HepG2 (cell line): ENCODE measurements around the gene SSU72. TPM values are rescaled to one million over a fixed set of nuclear protein-coding genes. Genes with fewer than 3 reads are reported as not detected.
A peak's percentile ranks its signal among the peaks of the same experiment; 100 is the strongest.

Experiments
- ATAC-seq: fragments of 200-7000 bp; cut with Tn5 transposase; 3 replicates; pipeline ENCODE4 v1.9.1; 2020; ENCODE audit warnings: mild to moderate bottlenecking, moderate library complexity
- BruUV-seq: library from RNA; stranded (reverse); fragments of 400-500 nt; replicated peaks from 2 replicates; lab custom pipeline; 2021; lab: Mats Ljungman, UMichigan
- CTCF ChIA-PET: fragments of 300-600 bp; formaldehyde crosslinking; extraction: SDS; loops from one replicate; lab custom pipeline; 2021; ENCODE audit warnings: low total read pairs, inconsistent platforms, low intra/inter-chr PET ratio; lab: Yijun Ruan, JAX
- POLR2A ChIA-PET: fragments of 350-600 bp; sonication (Branson Sonifier 250); formaldehyde crosslinking; loops from one replicate; lab custom pipeline; 2020; ENCODE audit warnings: antibody characterized with exemption, inconsistent platforms; lab: Yijun Ruan, JAX
- DNase-seq: peaks from one replicate; pipeline ENCODE4 v3.0.0-alpha.2; 2015; ENCODE audit warnings: low spot score
- FAIRE-seq: peaks from 3 replicates; lab custom pipeline; 2011; peaks lifted over from hg19 to GRCh38; lab: Jason Lieb, UNC
- H2AFZ ChIP-seq: one replicate; pipeline ENCODE4 v1.6.1; 2011; ENCODE audit warnings: low read length, inconsistent platforms
- H3K27ac ChIP-seq: fragments of 300-600 bp; 3 replicates; pipeline ENCODE4 v1.8.0; 2011; ENCODE audit warnings: mixed run types, mild to moderate bottlenecking, mixed read lengths, low read length, inconsistent platforms; ENCODE audit not compliant: insufficient read depth; ENCODE audit errors: extremely low read length
- H3K27me3 ChIP-seq, 2 experiments: fragments of 200-600 bp in 1 of 2; 2 replicates in 1 of 2; 3 replicates in 1 of 2; pipeline versions ENCODE4 v1.6.0 to v1.8.0; 2011; ENCODE audit warnings: low read length in 2 of 2, mild to moderate bottlenecking in 2 of 2, moderate library complexity in 2 of 2, inconsistent platforms in 1 of 2; ENCODE audit not compliant: insufficient read depth in 2 of 2, control insufficient read depth in 1 of 2
- H3K36me3 ChIP-seq, 2 experiments: fragments of 200-600 bp in 1 of 2; replicated peaks in 1 of 2; 2 replicates in 1 of 2; 3 replicates in 1 of 2; pipeline versions ENCODE4 v1.5.1 to v1.8.0; 2011; ENCODE audit warnings: low read length in 2 of 2, inconsistent platforms in 1 of 2; ENCODE audit not compliant: insufficient read depth in 2 of 2, control insufficient read depth in 1 of 2
- H3K4me1 ChIP-seq: 2 replicates; pipeline ENCODE4 v1.5.1; 2012; ENCODE audit warnings: low read length, inconsistent platforms; ENCODE audit not compliant: insufficient read depth
- H3K4me2 ChIP-seq: 2 replicates; pipeline ENCODE4 v1.6.0; 2011; ENCODE audit warnings: low read depth, low read length, inconsistent platforms
- H3K4me3 ChIP-seq, 3 experiments: fragments of 200-600 bp in 1 of 3; sonication (generic), shearing (Covaris generic) in 1 of 3; replicated peaks in 1 of 3; 2 replicates each; pipeline ENCODE4 v1.5.1; 2011 to 2016; ENCODE audit warnings: low read length in 3 of 3, inconsistent platforms in 2 of 3, low read depth in 2 of 3, mild to moderate bottlenecking in 2 of 3, control low read depth in 1 of 3, mixed read lengths in 1 of 3; ENCODE audit not compliant: insufficient read depth in 1 of 3
- H3K79me2 ChIP-seq: one replicate; pipeline ENCODE4 v1.6.1; 2011; ENCODE audit warnings: low read length, inconsistent platforms; ENCODE audit not compliant: insufficient read depth
- H3K9ac ChIP-seq: 2 replicates; pipeline ENCODE4 v1.6.0; 2011; ENCODE audit warnings: mild to moderate bottlenecking, low read depth, low read length, inconsistent platforms; ENCODE audit not compliant: insufficient read depth
- H3K9me3 ChIP-seq: 2 replicates; pipeline ENCODE4 v1.5.1; 2012; ENCODE audit warnings: mild to moderate bottlenecking, low read length
- H4K20me1 ChIP-seq: 2 replicates; pipeline ENCODE4 v1.6.0; 2011; ENCODE audit warnings: inconsistent platforms, mild to moderate bottlenecking, low read length, moderate library complexity; ENCODE audit not compliant: insufficient read depth
- KLF16 ChIP-seq, 2 experiments: sonication (generic) in 1 of 2; formaldehyde crosslinking in 1 of 2; IDR thresholded peaks; 2 replicates each; pipeline versions ENCODE4 v1.6.1 to v1.8.0; 2016 to 2023; ENCODE audit warnings: missing genetic modification reagents in 2 of 2, missing compliant biosample characterization in 1 of 2
- LBX2 ChIP-seq: sonication (generic); formaldehyde crosslinking; IDR thresholded peaks from 2 replicates; pipeline ENCODE4 v1.5.0; 2020; ENCODE audit warnings: missing genetic modification reagents, mild to moderate bottlenecking, borderline replicate concordance
- PHF8 ChIP-seq: sonication (generic); formaldehyde crosslinking; IDR thresholded peaks from 2 replicates; pipeline ENCODE4 v1.5.0; 2020; ENCODE audit warnings: missing genetic modification reagents
- PPARG ChIP-seq: conservative IDR thresholded peaks from 2 replicates; pipeline ENCODE4 v1.6.1; 2016; ENCODE audit warnings: missing biosample characterization, missing genetic modification reagents
- PRPF4 ChIP-seq: fragments of 200-400 bp; formaldehyde crosslinking; IDR thresholded peaks from 2 replicates; pipeline ENCODE4 v1.6.1; 2016; ENCODE audit warnings: low read length, low read depth; ENCODE audit not compliant: poor library complexity, severe bottlenecking
- SMAD9 ChIP-seq: sonication (generic); formaldehyde crosslinking; IDR thresholded peaks from 2 replicates; pipeline ENCODE4 v1.5.1; 2020; ENCODE audit warnings: mild to moderate bottlenecking, missing genetic modification reagents
- SOX6 ChIP-seq, 2 experiments: fragments of 450-650 bp in 1 of 2; sonication (generic) in 1 of 2; formaldehyde crosslinking in 1 of 2; IDR thresholded peaks; 2 replicates each; pipeline versions ENCODE4 v1.4.0 to v1.6.1; 2017 to 2020; ENCODE audit warnings: antibody characterized with exemption in 1 of 2, mild to moderate bottlenecking in 1 of 2, missing genetic modification reagents in 1 of 2
- ZBTB38 ChIP-seq: sonication (generic); formaldehyde crosslinking; IDR thresholded peaks from 2 replicates; pipeline ENCODE4 v1.5.1; 2020; ENCODE audit warnings: mild to moderate bottlenecking, missing genetic modification reagents
- ZFP41 ChIP-seq: sonication (generic); formaldehyde crosslinking; IDR thresholded peaks from 2 replicates; pipeline ENCODE4 v1.4.0; 2020; ENCODE audit warnings: mild to moderate bottlenecking, missing genetic modification reagents, borderline replicate concordance
- ZNF121 ChIP-seq: sonication (generic); formaldehyde crosslinking; IDR thresholded peaks from 2 replicates; pipeline ENCODE4 v1.5.0; 2020; ENCODE audit warnings: mild to moderate bottlenecking, missing genetic modification reagents
- ZNF34 ChIP-seq: sonication (generic); formaldehyde crosslinking; IDR thresholded peaks from 2 replicates; pipeline ENCODE4 v1.4.0; 2020; ENCODE audit warnings: mild to moderate bottlenecking, missing genetic modification reagents, borderline replicate concordance
- ZNF615 ChIP-seq: sonication (generic); formaldehyde crosslinking; IDR thresholded peaks from 2 replicates; pipeline ENCODE4 v1.5.0; 2020; ENCODE audit warnings: mild to moderate bottlenecking, missing genetic modification reagents, borderline replicate concordance
- ZNF773 ChIP-seq: sonication (generic); formaldehyde crosslinking; IDR thresholded peaks from 2 replicates; pipeline ENCODE4 v1.4.0; 2020; ENCODE audit warnings: missing genetic modification reagents, borderline replicate concordance
- ZSCAN21 ChIP-seq: sonication (generic); formaldehyde crosslinking; IDR thresholded peaks from 2 replicates; pipeline ENCODE4 v1.8.0; 2022; ENCODE audit warnings: mild to moderate bottlenecking, missing genetic modification reagents, moderate library complexity, borderline replicate concordance
- WGBS: methylation state at CpG from one replicate; pipeline ENCODE4 v1.1.6; 2017; ENCODE audit warnings: low lambda C conversion rate; 5-methylcytosine and 5-hydroxymethylcytosine counted together
- in situ Hi-C: cut with HindIII; loops from 2 replicates; pipeline ENCODE4 v1.10.0; 2017; ENCODE audit warnings: low pct_unique_long_range_greater_than_20kb; ENCODE audit not compliant: extremely low pct_ligation_motif_present
- intact Hi-C: fragments of 100-400 bp; cut with micrococcal nuclease; formaldehyde crosslinking; loops from one replicate; pipeline ENCODE4 v1.10.0; 2022; ENCODE audit not compliant: unreplicated experiment
- polyA plus RNA-seq, 8 experiments: library from polyadenylated mRNA; depleted of rRNA in 3 of 8; stranded (reverse) in 7 of 8; unstranded in 1 of 8; fragments of >200 nt; fragmentation: Illumina TruSeq in 4 of 8; extraction: Trizol in 4 of 8; gene quantifications; 2 replicates each; pipeline versions ENCODE4 v1.2.1 to v1.2.3, GENCODE V29; 2011 to 2016; ENCODE audit warnings: low read depth in 4 of 8, missing spikeins in 1 of 8, mixed read lengths in 1 of 8; ENCODE audit not compliant: insufficient read depth in 1 of 8
- total RNA-seq, 5 experiments: library from RNA; depleted of rRNA; stranded (reverse); fragments of >200 nt; fragmentation: Illumina TruSeq; extraction: Trizol; gene quantifications; 2 replicates each; pipeline ENCODE4 v1.2.3, GENCODE V29; 2016; ENCODE audit warnings: low read depth in 1 of 5
- TF ChIP-seq, protein P1 (sequence below): sonication (generic); formaldehyde crosslinking; IDR thresholded peaks from 2 replicates; pipeline ENCODE4 v1.4.0; 2020; ENCODE audit warnings: missing genetic modification reagents

SSU72 gene
- total and polyA plus RNA-seq, 2 of the 13 experiments (the other 11 are each of a cell fraction or from before 2014, with no cell fraction given): 42.8 to 67.1 TPM

- CTCF ChIA-PET: no interaction called here
Observed at GRCh38 chr1:1613509-1614082, 38.9 kb upstream of the SSU72 start.

GRCh38 chr1:1612104-1612400 is 37.4 kb upstream of the SSU72 start:
- Histone ChIP-seq H3K9me3 (no peaks in the 10 kb centered on the region), H3K4me3 (no peak overlapping the region), H3K79me2 (peaks cover 11% of the 10 kb centered on the region), H3K27me3 (no peaks in the 10 kb centered on the region; a peak in 3 of 5 replicates), H3K9ac (no peak overlapping the region), H4K20me1 (peaks cover 8% of the 10 kb centered on the region; the same call in 1 of the 2 replicates), H3K36me3 (no peaks in the 10 kb centered on the region), H3K4me1 (peaks cover 39% of the 10 kb centered on the region), H2AFZ (no peak overlapping the region), H3K27ac (no peak overlapping the region), H3K4me2 (no peak overlapping the region)
- FAIRE-seq (no peak), ATAC-seq (no peak), DNase-seq (no peak)
- no TSS peak for BruUV-seq
- WGBS: 88% methylated on average over 3 of the region's 3 CpGs
- intact Hi-C loops (loop anchor here (5.0 kb wide), 1 partner anchor 35 kb away; no protein-coding TSS in a partner anchor), in situ Hi-C loops (no loop called here)
- CTCF ChIA-PET: no interaction called here
- POLR2A ChIA-PET: no interaction called here
- TF ChIP-seq ZNF773 (CRISPR knock-in tag) (no peak), ZNF615 (CRISPR knock-in tag) (no peak), ZNF34 (CRISPR knock-in tag) (no peak), LBX2 (CRISPR knock-in tag) (no peak), KLF16 (CRISPR knock-in tag; IDR thresholded peaks at IDR 0.05) (no peak), PPARG (CRISPR knock-in tag) (no peak), SOX6 (IDR thresholded peaks at IDR 0.05) (no peak), SOX6 (CRISPR knock-in tag; IDR thresholded peaks at IDR 0.05) (no peak), PHF8 (CRISPR knock-in tag) (no peak), SMAD9 (CRISPR knock-in tag) (no peak)
- TF ChIP-seq, protein P1, sequence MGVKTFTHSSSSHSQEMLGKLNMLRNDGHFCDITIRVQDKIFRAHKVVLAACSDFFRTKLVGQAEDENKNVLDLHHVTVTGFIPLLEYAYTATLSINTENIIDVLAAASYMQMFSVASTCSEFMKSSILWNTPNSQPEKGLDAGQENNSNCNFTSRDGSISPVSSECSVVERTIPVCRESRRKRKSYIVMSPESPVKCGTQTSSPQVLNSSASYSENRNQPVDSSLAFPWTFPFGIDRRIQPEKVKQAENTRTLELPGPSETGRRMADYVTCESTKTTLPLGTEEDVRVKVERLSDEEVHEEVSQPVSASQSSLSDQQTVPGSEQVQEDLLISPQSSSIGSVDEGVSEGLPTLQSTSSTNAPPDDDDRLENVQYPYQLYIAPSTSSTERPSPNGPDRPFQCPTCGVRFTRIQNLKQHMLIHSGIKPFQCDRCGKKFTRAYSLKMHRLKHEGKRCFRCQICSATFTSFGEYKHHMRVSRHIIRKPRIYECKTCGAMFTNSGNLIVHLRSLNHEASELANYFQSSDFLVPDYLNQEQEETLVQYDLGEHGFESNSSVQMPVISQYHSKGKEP (CRISPR knock-in tag): no peak

More at GRCh38 chr1:1613509-1614082, 38.9 kb upstream of the SSU72 start:
- Histone ChIP-seq H3K36me3 (peaks cover 1 to 14% of the 10 kb centered on the region in 2 experiments; a peak in 2 of 5 replicates), H3K4me1 (peaks cover 46% of the 10 kb centered on the region), H3K79me2 (peaks cover 18% of the 10 kb centered on the region), H3K27me3 (no peaks in the 10 kb centered on the region; a peak in 2 of 5 replicates), H3K4me2 (peak overlapping the region; percentile 82), H3K9me3 (no peaks in the 10 kb centered on the region), H3K4me3 (peak overlapping the region; percentile 90 to 100 (median 98)), H4K20me1 (peaks cover 8% of the 10 kb centered on the region; the same call in 1 of the 2 replicates), H3K27ac (peak overlapping the region; percentile 99), H3K9ac (peak overlapping the region; percentile 100), H2AFZ (no peak overlapping the region)
- FAIRE-seq: no peak
- 77% methylated on average over 11 of the region's 11 CpGs for WGBS
- in situ Hi-C loops: no loop called here
- intact Hi-C loops: loop anchor here (5.0 kb wide), 1 partner anchor 36 kb away; no protein-coding TSS in a partner anchor
- no peak for DNase-seq
- TF ChIP-seq ZNF121 (CRISPR knock-in tag) (peak; percentile 70; the same call in 1 of the 2 replicates), ZBTB38 (peak; percentile 88), ZFP41 (CRISPR knock-in tag) (no peak), PRPF4 (peak; percentile 21), ZSCAN21 (no peak)
- POLR2A ChIA-PET: interaction anchor here (1.1 to 3.3 kb wide), 6 partner anchors 10 to 40 kb away, joined by 3 to 29 read pairs (median 10); no protein-coding TSS in a partner anchor
- ATAC-seq: no peak
- no TSS peak for BruUV-seq
